Heart left ventricle (tissue), 16 donors: ENCODE measurements around the gene PRRG2. TPM values are rescaled to one million over a fixed set of nuclear protein-coding genes. Genes with fewer than 3 reads are reported as not detected.

Source experiments
- ATAC-seq, 4 donors: fragments of 200-7000 bp; cut with Tn5 transposase; one replicate each; pipeline ENCODE4 v1.9.1; 2020 to 2022; ENCODE audit warnings: moderate library complexity in 4 of 4, mild to moderate bottlenecking in 3 of 4, moderate number of reproducible peaks in 1 of 4
- DNase-seq, 5 donors: peaks; one replicate each; pipeline ENCODE4 v3.0.0-alpha.2; 2020
- H3K27ac ChIP-seq, 12 donors: fragments of 200-600 bp; sonication (generic) in 4 of 12; one replicate each; pipeline versions ENCODE4 v1.5.0 to v1.8.0; 2016 to 2022; ENCODE audit warnings: mild to moderate bottlenecking in 2 of 12
- H3K27me3 ChIP-seq, 9 donors: fragments of 200-600 bp; sonication (generic) in 2 of 9; one replicate each; pipeline versions ENCODE4 v1.5.1 to v1.8.0; 2016 to 2022; ENCODE audit warnings: mild to moderate bottlenecking in 3 of 9
- H3K36me3 ChIP-seq, 9 donors: fragments of 200-600 bp; sonication (generic) in 2 of 9; one replicate each; pipeline versions ENCODE4 v1.5.0 to v1.8.0; 2018 to 2022; ENCODE audit warnings: mild to moderate bottlenecking in 2 of 9
- H3K4me1 ChIP-seq, 12 donors: fragments of 200-600 bp; sonication (generic) in 4 of 12; one replicate each; pipeline versions ENCODE4 v1.5.0 to v1.8.0; 2016 to 2022; ENCODE audit warnings: mild to moderate bottlenecking in 3 of 12
- H3K4me3 ChIP-seq, 12 donors: fragments of 200-600 bp; sonication (generic) in 4 of 12; one replicate each; pipeline versions ENCODE4 v1.5.0 to v1.8.0; 2017 to 2022; ENCODE audit warnings: mild to moderate bottlenecking in 9 of 12, moderate library complexity in 4 of 12
- H3K9me3 ChIP-seq, 12 donors: fragments of 200-600 bp; sonication (generic) in 4 of 12; one replicate each; pipeline versions ENCODE4 v1.5.0 to v1.8.0; 2016 to 2022; ENCODE audit warnings: mild to moderate bottlenecking in 1 of 12
- CTCF ChIP-seq, 12 donors: fragments of 200-600 bp; sonication (generic) in 4 of 12; IDR thresholded peaks; one replicate each; pipeline versions ENCODE4 v1.5.0 to v1.8.0; 2018 to 2022; ENCODE audit warnings: antibody characterized with exemption in 12 of 12, mild to moderate bottlenecking in 5 of 12
- POLR2A ChIP-seq, 2 donors: fragments of 450-650 bp; IDR thresholded peaks; one replicate each; pipeline ENCODE4 v1.6.1; 2017; ENCODE audit warnings: antibody characterized with exemption in 2 of 2, mild to moderate bottlenecking in 2 of 2, moderate library complexity in 2 of 2
- WGBS, 4 donors: extraction: QIAGEN DNeasy Blood & Tissue Kit in 2 of 4; methylation state at CpG; one replicate each; pipeline versions ENCODE4 v1.1.5 to v1.1.7; 2013 to 2018; 5-methylcytosine and 5-hydroxymethylcytosine counted together
- intact Hi-C, 10 donors: fragments of 100-400 bp; cut with DNase I; formaldehyde crosslinking; loops; one replicate each; pipeline versions ENCODE4 v1.11.1 to v1.14.2; 2022
- polyA plus RNA-seq, 2 donors: library from polyadenylated mRNA; stranded (reverse); fragments of 200-250 nt; gene quantifications; one replicate each; pipeline ENCODE4 v1.2.3, GENCODE V29; 2013
- total RNA-seq, 9 donors: library from RNA; depleted of rRNA in 2 of 9; stranded (reverse); fragments of >200 nt in 2 of 9; fragmentation: NEBNext Ultra II Directional in 3 of 9; extraction: Animal tissue kit (Norgen Biotek cat#: 25700) in 3 of 9; gene quantifications; one replicate each; pipeline versions ENCODE4 v1.1.0 to v1.2.4, GENCODE V29; 2016 to 2023
- donor health status: ischemic (EF 13 %, LVEDD 7.1; RV severe dilation, severe dysfunction).
- donor health status: healthy with polysubstance abuse.
- donor health status: DM: no; HTN: yes; CAD: no.
- donor health status: DM: no; HTN: no; CAD: no.
- donor health status: ischemic (EF 25% LVEDD 6.9; RV normal size, moderate dysfunction).
- donor health status: ischemic (EF 25% LVEDD 5.7; RV mildly dilated, moderate dysfunction).
- donor health status: healthy.
- donor health status: DM: yes; HTN: yes; CAD: no.
- donor health status: ischemic (EF 35%, LVEDD 5.7; RV mildly dilated, moderate dysfunction).
- donor health status: nonischemic (EF 11% LVEDD 7.7; RV severe dilation, severe dysfunction).
- donor health status: DM: yes; HTN: yes; CAD: no.
- donor health status: PGD.
- donor health status: ischemic (EF 29% LVEDD 5.4; RV normal size, mild dysfunction).
- donor health status: nonischemic (EF 23%, LVEDD 6.1; RV moderate dilation, normal function).

The PRRG2 gene
- total and polyA plus RNA-seq, 11 donors = 0.27 to 3.2 (median 0.88) TPM; not detected in 1

- Histone ChIP-seq H3K27ac (no peak overlapping the region), H3K27me3 (no peaks in the 10 kb centered on the region), H3K4me3 (no peak overlapping the region), H3K4me1 (peaks cover 0 to 16% (median 0%) of the 10 kb centered on the region in 12 donors), H3K36me3 (peaks cover 0 to 54% (median 10%) of the 10 kb centered on the region in 9 donors), H3K9me3 (no peaks in the 10 kb centered on the region)
- ATAC-seq = no peak
- DNase-seq = no peak
- intact Hi-C loops = loop anchor here in 2 of 10 donors (10.0 kb wide), 1 partner anchor 148 kb away; no protein-coding TSS in a partner anchor
- 87 to 98% (median 96%) methylated on average over 16 of the region's 16 CpGs for WGBS, 4 donors
- TF ChIP-seq CTCF (IDR thresholded peaks at IDR 0.05) = no peak
- TF ChIP-seq POLR2A (IDR thresholded peaks at IDR 0.05) = no peak
Measured at GRCh38 chr19:49542446-49542845, 38.7 kb upstream of the PRRG2 start.

- DNase-seq = no peak
- intact Hi-C loops = loop anchor here in 2 of 10 donors (10.0 kb wide), 1 partner anchor 148 kb away; no protein-coding TSS in a partner anchor
- Histone ChIP-seq H3K27me3 (no peaks in the 10 kb centered on the region), H3K36me3 (peaks cover 0 to 48% (median 9%) of the 10 kb centered on the region in 9 donors), H3K4me3 (no peak overlapping the region), H3K9me3 (no peaks in the 10 kb centered on the region), H3K4me1 (peaks cover 0 to 11% (median 0%) of the 10 kb centered on the region in 12 donors), H3K27ac (no peak overlapping the region)
- 90 to 94% (median 92%) methylated on average over 12 to 14 of the region's 14 CpGs for WGBS, 4 donors
- TF ChIP-seq POLR2A (IDR thresholded peaks at IDR 0.05) (no peak), CTCF (IDR thresholded peaks at IDR 0.05) (no peak)
- ATAC-seq = peak in 1 of 4 donors; percentile 34
Measured at GRCh38 chr19:49543032-49543431, 38.1 kb upstream of the PRRG2 start.

GRCh38 chr19:49544154-49544553 lies 37.0 kb upstream of the PRRG2 start:
- Histone ChIP-seq H3K27ac (no peak overlapping the region), H3K9me3 (no peaks in the 10 kb centered on the region), H3K36me3 (peaks cover 0 to 39% (median 4%) of the 10 kb centered on the region in 9 donors), H3K27me3 (no peaks in the 10 kb centered on the region), H3K4me1 (peaks cover 0 to 11% (median 0%) of the 10 kb centered on the region in 12 donors), H3K4me3 (no peak overlapping the region)
- WGBS, 4 donors = 70 to 83% (median 76%) methylated on average over 5 of the region's 5 CpGs
- TF ChIP-seq CTCF (IDR thresholded peaks at IDR 0.05) (no peak), POLR2A (IDR thresholded peaks at IDR 0.05) (no peak)
- DNase-seq (no peak), ATAC-seq (peak in 1 of 4 donors; percentile 31)
- intact Hi-C loops = loop anchor here in 3 of 10 donors (2.0 to 10.0 kb wide), 2 partner anchors 37 to 149 kb away; no protein-coding TSS in a partner anchor

- peaks cover 0 to 19% (median 0%) of the 10 kb centered on the region in 12 donors for H3K4me1 ChIP-seq
- H3K27ac ChIP-seq = peak overlapping the region in 1 of 12 donors; percentile 37
- TF ChIP-seq CTCF (IDR thresholded peaks at IDR 0.05) (peak; percentile 72 to 89 (median 85)), POLR2A (IDR thresholded peaks at IDR 0.05) (no peak)
- DNase-seq = peak in 4 of 5 donors; percentile 59 to 79 (median 70)
- ATAC-seq = peak; percentile 74 to 89 (median 80)
- WGBS, 4 donors = 6 to 12% (median 8%) methylated on average over 9 of the region's 9 CpGs
- no peaks in the 10 kb centered on the region for H3K9me3 ChIP-seq
- intact Hi-C loops = loop anchor here (1.0 to 10.0 kb wide), 10 partner anchors 23 to 155 kb away; partner anchors contain the start of gene FLT3LG (in 1 of the 10)
- H3K36me3 ChIP-seq = peaks cover 0 to 18% (median 0%) of the 10 kb centered on the region in 9 donors
- no peaks in the 10 kb centered on the region for H3K27me3 ChIP-seq
- no peak overlapping the region for H3K4me3 ChIP-seq
Measured at GRCh38 chr19:49546825-49547565, 34.1 kb upstream of the PRRG2 start.
